Endothelial cell of umbilical vein (primary cell): Measurements from ENCODE around the gene KATNB1.

ENCODE experiments used
- CTCF ChIP-seq, 2 donors: IDR thresholded peaks; 1 replicate in 1 of 2; 2 replicates in 1 of 2; pipeline ENCODE4 v1.5.1; 2011; ENCODE audit warnings: low read length in 2 of 2, mild to moderate bottlenecking in 2 of 2, moderate library complexity in 2 of 2, control low read depth in 1 of 2, inconsistent platforms in 1 of 2, low read depth in 1 of 2; ENCODE audit not compliant: insufficient read depth in 1 of 2; ENCODE audit errors: extremely low read depth in 1 of 2
- EZH2 ChIP-seq: IDR thresholded peaks from 2 replicates; pipeline ENCODE4 v1.6.1; 2012; ENCODE audit warnings: borderline replicate concordance, low read depth, mild to moderate bottlenecking, moderate library complexity, low read length, inconsistent platforms; ENCODE audit not compliant: severe bottlenecking
- JUN ChIP-seq: IDR thresholded peaks from 2 replicates; pipeline ENCODE4 v1.6.1; 2011; ENCODE audit warnings: borderline replicate concordance, low read depth; ENCODE audit not compliant: insufficient read length, insufficient read depth
- MAX ChIP-seq: IDR thresholded peaks from 2 replicates; pipeline ENCODE4 v1.6.1; 2011; ENCODE audit not compliant: insufficient read depth, insufficient read length
- POLR2A ChIP-seq: IDR thresholded peaks from 2 replicates; pipeline ENCODE4 v1.6.1; 2012; ENCODE audit warnings: low read depth, mild to moderate bottlenecking, control low read depth, low read length
- POLR2AphosphoS5 ChIP-seq: IDR thresholded peaks from 2 replicates; pipeline ENCODE4 v1.6.1; 2012; ENCODE audit warnings: low read depth, mild to moderate bottlenecking, control low read depth, low read length, moderate library complexity; ENCODE audit not compliant: insufficient read depth

- TF ChIP-seq CTCF (IDR thresholded peaks at IDR 0.05; ENCODE audit: extremely low read depth in 1 of 2, insufficient read depth in 1 of 2, low read depth in 1 of 2, low read length in 2 of 2) (no peak), POLR2AphosphoS5 (peak; percentile 11), POLR2A (no peak), MAX (no peak), EZH2 (no peak), JUN (no peak)
These were observed 25.0 kb downstream of the KATNB1 start for GRCh38 chr16:57760357-57761160.
